HG03196 (cell line): ENCODE data around the gene AKAP13.

Source experiments
- ATAC-seq: cut with Tn5 transposase; IDR thresholded peaks from one replicate; pipeline ENCODE4 v1.9.1; 2021; ENCODE audit not compliant: unreplicated experiment

The AKAP13 gene

GRCh38 chr15:85760531-85761371, 380.3 kb downstream of the AKAP13 start:
- ATAC-seq = no peak

- no peak for ATAC-seq
Observed at GRCh38 chr15:85761635-85762034, 381.2 kb downstream of the AKAP13 start.

DNA sequence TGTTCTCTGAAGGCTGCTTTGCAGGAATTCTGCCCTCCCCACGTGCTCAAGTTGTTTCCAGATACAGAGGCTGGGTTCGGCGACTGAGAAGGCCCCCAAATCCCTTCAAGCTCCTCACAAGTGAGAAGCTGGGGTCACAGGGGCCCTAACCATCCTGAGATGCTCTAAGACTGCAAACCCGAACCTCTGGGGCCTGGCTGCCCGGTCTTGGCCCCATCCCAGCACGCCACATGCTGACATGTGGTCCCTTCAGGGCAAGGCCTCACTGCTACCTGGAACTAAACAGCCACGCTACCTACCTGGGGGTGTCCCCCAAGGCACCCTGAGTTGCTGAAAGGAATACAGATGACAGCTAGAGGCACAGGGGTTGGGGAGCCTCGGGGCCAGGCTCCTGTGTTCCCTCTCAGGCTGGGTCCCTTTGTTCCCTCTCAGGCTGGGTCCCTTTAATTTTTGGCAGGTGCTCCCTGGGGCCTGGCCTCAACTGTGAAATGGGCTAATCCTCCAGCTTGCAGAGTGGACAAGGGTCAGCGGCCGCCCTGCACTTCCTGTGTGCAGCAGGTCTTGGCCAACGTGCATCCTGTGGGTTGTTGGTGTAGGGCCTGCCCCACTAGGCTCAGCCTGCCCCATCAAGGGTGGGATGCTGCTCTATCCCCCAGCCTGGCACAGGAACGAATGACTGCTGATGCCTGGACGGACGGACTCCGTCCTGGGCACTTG, 381.8 kb downstream of the AKAP13 start:
- ATAC-seq = no peak

- ATAC-seq = no peak
Observed at GRCh38 chr15:85762756-85763127, 382.3 kb downstream of the AKAP13 start.

DNA sequence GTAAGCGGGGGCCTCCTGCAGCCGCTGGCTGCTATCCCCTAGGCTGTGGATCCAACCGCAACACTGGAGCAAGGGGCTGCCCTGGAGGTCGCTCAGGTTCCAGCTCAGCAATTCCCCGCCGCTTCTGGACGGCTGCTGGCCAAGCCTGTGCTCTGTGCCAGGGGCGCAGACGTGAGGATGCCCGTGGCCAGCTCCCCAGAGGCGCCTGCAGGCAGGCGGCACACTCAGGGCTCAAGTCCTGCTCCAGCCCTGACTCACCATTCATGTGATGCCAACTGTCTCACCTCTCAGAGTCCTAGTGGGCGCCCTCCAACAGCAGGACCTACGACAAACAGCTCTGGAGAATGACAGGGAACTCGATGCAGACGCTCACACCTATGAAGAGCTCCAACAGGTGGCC, 382.8 kb downstream of the AKAP13 start:
- no peak for ATAC-seq

- no peak for ATAC-seq
Observed at GRCh38 chr15:85763673-85764633, 383.6 kb downstream of the AKAP13 start.

DNA sequence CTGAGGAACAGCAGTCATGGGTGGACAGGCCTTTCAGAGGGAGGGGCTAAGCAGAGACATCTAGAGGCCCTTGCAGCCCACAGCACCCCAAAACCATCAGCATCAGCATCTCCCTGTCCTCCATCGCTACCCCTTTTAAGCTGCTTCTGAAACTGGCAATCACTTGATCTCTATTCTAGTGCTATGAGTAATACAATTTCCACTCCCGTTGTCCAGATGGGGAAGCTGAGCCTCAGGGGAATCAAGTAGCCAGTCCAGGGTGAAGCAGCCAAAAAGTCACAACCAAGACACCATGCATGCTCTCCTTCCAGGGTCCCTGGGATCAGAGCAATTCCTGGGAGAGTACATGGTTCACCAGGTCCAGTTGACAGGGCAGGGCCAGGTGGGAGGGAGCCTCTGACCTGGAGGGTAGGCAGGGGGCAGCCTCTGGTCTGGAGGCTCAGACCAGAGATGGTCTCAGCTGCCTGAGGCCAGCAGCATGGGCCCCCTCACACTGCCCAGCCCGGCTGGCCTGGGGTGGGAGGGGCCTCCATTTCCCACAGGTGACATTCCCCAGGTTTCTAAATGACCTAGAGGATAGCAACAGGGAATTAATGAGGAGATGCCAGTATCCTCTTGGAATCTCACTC, 384.4 kb downstream of the AKAP13 start:
- no peak for ATAC-seq

- no peak for ATAC-seq
Observed at GRCh38 chr15:85766001-85766831, 385.8 kb downstream of the AKAP13 start.

GRCh38 chr15:85767785-85768529, 387.6 kb downstream of the AKAP13 start:
- ATAC-seq = no peak

DNA sequence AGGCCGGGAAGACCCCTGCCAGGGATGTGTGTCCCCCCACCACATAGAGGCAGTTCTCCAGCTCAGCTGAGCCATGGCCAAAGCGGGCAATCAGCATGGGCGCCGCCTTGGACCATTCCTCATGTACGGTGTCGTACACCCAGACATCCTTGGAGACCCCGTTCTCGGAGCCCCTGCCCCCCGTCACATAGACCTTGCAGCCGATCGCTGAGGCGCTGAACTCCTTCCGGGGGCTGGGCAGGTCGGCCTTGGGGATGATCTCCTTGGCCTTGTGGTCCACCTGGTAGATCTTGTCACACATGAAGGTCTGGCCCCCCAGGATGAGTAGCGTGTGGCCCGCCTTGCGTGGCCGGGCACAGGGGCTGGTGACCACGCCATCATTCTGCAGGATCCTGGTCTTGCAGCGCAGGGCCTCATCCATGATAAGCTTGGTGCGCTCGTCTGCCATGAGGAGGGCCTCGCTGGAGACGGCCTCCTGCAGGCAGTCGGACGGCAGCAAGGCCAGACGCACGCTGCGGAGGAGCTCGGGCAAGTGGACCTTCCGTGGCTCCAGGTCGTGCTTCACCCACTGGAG, 388.3 kb downstream of the AKAP13 start:
- ATAC-seq = no peak

DNA sequence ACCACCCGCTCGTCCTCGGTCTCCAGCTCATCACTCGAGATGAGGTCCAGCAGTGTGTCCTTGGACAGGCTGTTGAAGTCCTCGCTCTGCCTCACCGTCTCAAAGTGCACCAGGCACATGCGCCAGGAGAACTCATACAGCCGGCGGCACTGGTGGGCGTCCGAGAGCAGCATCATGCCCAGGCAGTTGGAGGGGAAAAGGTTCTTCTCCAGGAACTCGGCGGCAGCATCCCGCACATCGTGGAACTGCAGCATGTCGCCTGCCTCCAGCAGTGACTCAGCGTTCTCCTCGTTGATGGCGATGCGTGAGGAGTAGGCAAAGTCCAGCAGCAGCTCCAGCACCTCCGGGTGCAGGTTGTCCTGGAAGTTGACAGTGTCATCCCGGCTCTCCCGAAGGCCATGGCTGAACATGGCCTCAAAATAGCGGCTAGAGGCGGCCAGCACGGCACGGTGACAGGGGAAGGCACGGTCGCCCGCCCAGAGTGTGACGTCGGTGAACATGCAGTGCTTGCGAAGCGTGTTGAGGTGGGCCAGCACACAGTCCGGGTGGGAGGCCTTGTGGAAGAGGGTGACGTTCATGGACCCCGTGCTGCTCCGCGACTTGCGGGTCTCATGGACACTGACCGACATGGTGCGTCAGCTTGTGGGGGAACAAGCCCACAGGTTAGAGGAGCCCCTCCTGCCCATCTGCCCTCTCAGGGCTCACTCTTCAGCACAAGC, 388.9 kb downstream of the AKAP13 start:
- no peak for ATAC-seq

DNA sequence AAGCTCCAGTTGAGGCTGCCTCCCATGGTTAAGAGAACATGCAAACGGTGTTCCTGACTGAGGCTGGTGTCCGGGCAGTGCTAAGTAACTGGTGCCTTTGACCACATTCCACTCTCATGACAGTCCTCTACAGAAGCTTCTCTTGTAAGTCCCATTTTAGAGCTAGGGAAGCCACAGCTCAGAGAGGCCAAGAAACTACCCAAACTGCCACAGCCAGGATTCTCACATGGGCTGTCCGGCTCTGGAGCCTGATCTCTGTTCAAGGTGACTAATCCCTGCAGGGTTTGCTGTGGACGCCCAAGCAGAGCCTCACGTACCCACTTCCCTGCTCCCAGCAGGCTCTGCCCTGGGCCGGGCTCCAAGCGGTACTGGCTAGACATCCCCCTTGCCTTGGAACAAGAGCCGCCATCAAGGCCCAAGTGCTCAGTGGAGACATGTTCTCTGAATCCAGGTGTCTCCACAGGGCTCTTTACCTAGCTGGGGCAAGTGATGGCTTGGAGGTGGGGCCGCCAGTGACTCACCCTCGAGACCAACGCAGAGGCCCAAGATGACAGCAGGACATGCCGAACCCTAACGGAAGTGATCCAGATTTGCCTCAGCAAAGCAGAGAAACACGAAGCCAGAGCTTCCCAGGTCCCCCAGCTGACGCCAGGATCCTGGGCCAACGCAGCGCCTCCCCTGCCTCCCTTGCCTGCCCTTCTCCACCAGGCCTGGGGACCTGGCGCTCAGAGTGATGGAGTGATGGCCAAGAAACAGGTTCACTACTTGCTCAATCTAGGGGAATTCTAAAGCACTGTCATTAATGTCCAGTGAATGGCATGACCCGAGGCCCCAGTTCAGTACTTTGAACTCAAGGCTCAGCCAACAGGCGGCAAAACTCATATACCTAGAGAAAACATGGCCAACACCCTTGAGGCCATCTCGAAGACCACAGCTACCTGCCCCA, 390.0 kb downstream of the AKAP13 start:
- no peak for ATAC-seq

DNA sequence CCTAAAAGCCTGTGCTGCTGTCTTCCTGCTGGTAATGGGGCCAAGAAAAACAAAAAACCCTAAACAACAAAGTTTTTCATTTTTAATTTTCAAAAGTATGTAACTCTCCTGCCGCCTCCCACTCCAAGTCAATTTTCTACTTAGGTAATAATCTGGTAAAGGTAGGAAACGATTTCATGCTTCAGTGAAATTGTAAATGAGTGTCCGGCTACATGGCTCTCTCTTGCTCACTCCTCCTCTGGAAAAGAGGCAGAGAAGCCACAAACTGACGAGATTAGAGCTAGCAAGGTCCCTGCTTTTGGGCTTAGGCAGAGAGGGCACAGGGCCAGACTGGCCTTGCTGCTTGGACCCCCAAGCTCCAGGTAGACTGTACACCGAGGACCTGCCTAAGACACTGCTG, 390.9 kb downstream of the AKAP13 start:
- no peak for ATAC-seq

GRCh38 chr15:85771781-85772445, 391.5 kb downstream of the AKAP13 start:
- no peak for ATAC-seq

- no peak for ATAC-seq
Observed at GRCh38 chr15:85772668-85773067, 392.3 kb downstream of the AKAP13 start.

- no peak for ATAC-seq
Observed at GRCh38 chr15:85773249-85773648, 392.8 kb downstream of the AKAP13 start.

GRCh38 chr15:85773970-85774369, 393.6 kb downstream of the AKAP13 start:
- ATAC-seq = no peak
